GM12865 (cell line): ENCODE measurements around the gene SMC6.

Experiments
- DNase-seq: peaks from one replicate; pipeline ENCODE4 v3.0.0; 2010; ENCODE audit warnings: low read depth
- H3K4me3 ChIP-seq: 2 replicates; pipeline ENCODE4 v1.5.1; 2011; ENCODE audit warnings: mild to moderate bottlenecking, low read depth, low read length, control low read depth
- CTCF ChIP-seq: IDR thresholded peaks from 2 replicates; pipeline ENCODE4 v1.5.1; 2011; ENCODE audit warnings: low read length, control low read depth, low read depth, inconsistent platforms; ENCODE audit not compliant: insufficient read depth; ENCODE audit errors: missing control alignments

Gene SMC6

GRCh38 chr2:17753803-17754663 is at the start of gene SMC6, which contains the start of gene GEN1:
Gene SMC6, minus strand, starts transcription at chr2:17753810. Its CDS starts 7,864 bp downstream, at chr2:17745946.
Gene GEN1, plus strand, starts transcription at chr2:17754138. Its CDS starts 5,806 bp downstream, at chr2:17759944.
- H3K4me3 ChIP-seq: peak within 1 kb of the TSS; percentile 84
- no peak for TF ChIP-seq CTCF
- peak; percentile 98 for DNase-seq

- no peak for TF ChIP-seq CTCF
- no peak for DNase-seq
- H3K4me3 ChIP-seq: no peak overlapping the region
Observed at GRCh38 chr2:17800693-17801458, 47.3 kb upstream of the SMC6 start.

- TF ChIP-seq CTCF: no peak
- DNase-seq: no peak
- no peak overlapping the region for H3K4me3 ChIP-seq
Observed at GRCh38 chr2:17800219-17800618, 46.6 kb upstream of the SMC6 start.

- H3K4me3 ChIP-seq: no peak overlapping the region
- DNase-seq: no peak
- TF ChIP-seq CTCF: no peak
Observed at GRCh38 chr2:17799301-17800120, 45.9 kb upstream of the SMC6 start.

GRCh38 chr2:17798338-17798737 is 44.7 kb upstream of the SMC6 start:
- DNase-seq: no peak
- no peak for TF ChIP-seq CTCF
- no peak overlapping the region for H3K4me3 ChIP-seq

- TF ChIP-seq CTCF: no peak
- no peak for DNase-seq
Observed at GRCh38 chr2:17795309-17795708, 41.7 kb upstream of the SMC6 start.

More at GRCh38 chr2:17795309-17795708, 41.7 kb upstream of the SMC6 start:
- H3K4me3 ChIP-seq: no peak overlapping the region
